Activated CD8-positive, alpha-beta memory T cell treated with anti-CD3 and anti-CD28 coated beads, Interleukin-2, amount 10 ng/mL, durations not matched to agents 7 days and 5 days (primary cell): ENCODE measurements around the gene SMAD3. TPM values are rescaled to one million over a fixed set of nuclear protein-coding genes. Genes with fewer than 3 reads are reported as not detected.
"Not testable (repeated sequence)": the region's sequence is repeated elsewhere in the genome, so short reads cannot be mapped to it uniquely, and the experiment has no call there.

Experiments
- ATAC-seq: fragments of 150-1000 bp; cut with Tn5 transposase; one replicate; pipeline ENCODE4 v1.10.0; 2021; ENCODE audit warnings: moderate library complexity
- CTCF ChIA-PET: fragments of 350-600 bp; sonication (Branson Sonifier 250); formaldehyde crosslinking; loops from one replicate; lab custom pipeline; 2021; ENCODE audit warnings: antibody characterized with exemption; lab: Charles Lee
- DNase-seq: peaks from one replicate; pipeline ENCODE4 v3.0.0-alpha.2; 2020
- H3K27ac Mint-ChIP-seq: one replicate; pipeline ENCODE4 v1.8.0; 2021; ENCODE audit warnings: mild to moderate bottlenecking, mixed read lengths
- H3K27me3 Mint-ChIP-seq: one replicate; pipeline ENCODE4 v1.8.0; 2021; ENCODE audit warnings: mixed read lengths
- H3K36me3 Mint-ChIP-seq: one replicate; pipeline ENCODE4 v1.8.0; 2021; ENCODE audit warnings: mild to moderate bottlenecking, mixed read lengths
- H3K4me1 Mint-ChIP-seq: one replicate; pipeline ENCODE4 v1.8.0; 2021; ENCODE audit warnings: mixed read lengths
- H3K4me3 Mint-ChIP-seq: one replicate; pipeline ENCODE4 v1.8.0; 2021; ENCODE audit warnings: mild to moderate bottlenecking, moderate library complexity, mixed read lengths
- H3K9me3 Mint-ChIP-seq: one replicate; pipeline ENCODE4 v1.8.0; 2022; ENCODE audit warnings: low read depth, mixed read lengths
- total RNA-seq, 2 experiments: library from RNA; stranded (reverse); gene quantifications; one replicate each; pipeline ENCODE4 v1.2.3, GENCODE V29; 2021

The SMAD3 gene
- total RNA-seq, 2 experiments from 2014 or later, result 87.1 to 88.0 TPM

GRCh38 chr15:67070892-67071664, 5.7 kb downstream of the SMAD3 start:
- DNase-seq (no peak), ATAC-seq (no peak)
- CTCF ChIA-PET, result interaction anchor here (0.9 to 11.0 kb wide), 5 partner anchors 12 to 64 kb away, joined by 3 to 138 read pairs (median 3); no protein-coding TSS in a partner anchor
- peak overlapping the region; percentile 4 for H3K27ac Mint-ChIP-seq
- H3K27me3 Mint-ChIP-seq, result no peaks in the 10 kb centered on the region
- no peaks in the 10 kb centered on the region for H3K9me3 Mint-ChIP-seq
- H3K4me3 Mint-ChIP-seq, result no peak overlapping the region
- H3K36me3 Mint-ChIP-seq, result peaks cover 57% of the 10 kb centered on the region
- peaks cover 78% of the 10 kb centered on the region for H3K4me1 Mint-ChIP-seq

- H3K36me3 Mint-ChIP-seq, result peaks cover 65% of the 10 kb centered on the region
- H3K4me3 Mint-ChIP-seq, result peak overlapping the region; percentile 49
- H3K27ac Mint-ChIP-seq, result peak overlapping the region; percentile 80
- ATAC-seq, result peak; percentile 37
- no peak for DNase-seq
- H3K9me3 Mint-ChIP-seq, result no peaks in the 10 kb centered on the region
- H3K4me1 Mint-ChIP-seq, result peaks cover 88% of the 10 kb centered on the region
- no peaks in the 10 kb centered on the region for H3K27me3 Mint-ChIP-seq
- CTCF ChIA-PET, result interaction anchor here (1.0 to 11.0 kb wide), 4 partner anchors 11 to 126 kb away, joined by 3 to 138 read pairs (median 5); no protein-coding TSS in a partner anchor
Measured at GRCh38 chr15:67072442-67072841, 7.0 kb downstream of the SMAD3 start.

GRCh38 chr15:67072958-67073357, 7.6 kb downstream of the SMAD3 start:
- peak overlapping the region; percentile 49 for H3K4me3 Mint-ChIP-seq
- peak overlapping the region; percentile 80 for H3K27ac Mint-ChIP-seq
- DNase-seq (no peak), ATAC-seq (peak; percentile 68)
- no peaks in the 10 kb centered on the region for H3K9me3 Mint-ChIP-seq
- H3K4me1 Mint-ChIP-seq, result peaks cover 88% of the 10 kb centered on the region
- CTCF ChIA-PET, result interaction anchor here (0.8 to 11.0 kb wide), 5 partner anchors 10 to 159 kb away, joined by 3 to 138 read pairs (median 3); no protein-coding TSS in a partner anchor
- no peaks in the 10 kb centered on the region for H3K27me3 Mint-ChIP-seq
- peaks cover 62% of the 10 kb centered on the region for H3K36me3 Mint-ChIP-seq

GRCh38 chr15:67074886-67075229, 9.5 kb downstream of the SMAD3 start:
- H3K9me3 Mint-ChIP-seq, result no peaks in the 10 kb centered on the region
- CTCF ChIA-PET, result interaction anchor here (1.5 kb wide), 1 partner anchor 26 kb away, joined by 6 read pairs; no protein-coding TSS in a partner anchor
- ATAC-seq, result no peak
- peak overlapping the region; percentile 83 for H3K27ac Mint-ChIP-seq
- DNase-seq, result no peak
- no peak overlapping the region for H3K4me3 Mint-ChIP-seq
- H3K4me1 Mint-ChIP-seq, result peaks cover 85% of the 10 kb centered on the region
- H3K27me3 Mint-ChIP-seq, result no peaks in the 10 kb centered on the region
- H3K36me3 Mint-ChIP-seq, result peaks cover 67% of the 10 kb centered on the region

GRCh38 chr15:67075555-67076135, 10.2 kb downstream of the SMAD3 start:
- not testable (repeated sequence) for H3K9me3 Mint-ChIP-seq, ATAC-seq, H3K4me3 Mint-ChIP-seq, DNase-seq, H3K27me3 Mint-ChIP-seq
- CTCF ChIA-PET, result interaction anchor here (0.7 to 1.5 kb wide), 2 partner anchors 10 to 26 kb away, joined by 3 to 6 read pairs; partner anchors contain the start of gene SMAD3
- Mint-ChIP-seq H3K27ac (peak overlapping the region; percentile 74), H3K36me3 (peaks cover 69% of the 10 kb centered on the region), H3K4me1 (peaks cover 86% of the 10 kb centered on the region)

- DNase-seq (no peak), ATAC-seq (no peak)
- CTCF ChIA-PET, result interaction anchor here (1.5 kb wide), 1 partner anchor 25 kb away, joined by 6 read pairs; no protein-coding TSS in a partner anchor
- Mint-ChIP-seq H3K4me3 (no peak overlapping the region), H3K9me3 (no peaks in the 10 kb centered on the region), H3K27ac (peak overlapping the region; percentile 74), H3K4me1 (peaks cover 86% of the 10 kb centered on the region), H3K27me3 (no peaks in the 10 kb centered on the region), H3K36me3 (peaks cover 69% of the 10 kb centered on the region)
Measured at GRCh38 chr15:67076147-67076843, 10.9 kb downstream of the SMAD3 start.

- DNase-seq (no peak), ATAC-seq (no peak)
- Mint-ChIP-seq H3K36me3 (peaks cover 73% of the 10 kb centered on the region), H3K27ac (peak overlapping the region; percentile 62), H3K4me3 (no peak overlapping the region), H3K4me1 (peaks cover 93% of the 10 kb centered on the region), H3K27me3 (no peaks in the 10 kb centered on the region), H3K9me3 (no peaks in the 10 kb centered on the region)
- CTCF ChIA-PET, result interaction anchor here (11.2 kb wide), 1 partner anchor 9 kb away, joined by 138 read pairs; the partner anchor contains the start of gene SMAD3
Measured at GRCh38 chr15:67077641-67078215, 12.3 kb downstream of the SMAD3 start.

- no peaks in the 10 kb centered on the region for H3K9me3 Mint-ChIP-seq
- ATAC-seq (no peak), DNase-seq (no peak)
- peaks cover 92% of the 10 kb centered on the region for H3K4me1 Mint-ChIP-seq
- no peak overlapping the region for H3K4me3 Mint-ChIP-seq
- H3K27ac Mint-ChIP-seq, result peak overlapping the region; percentile 50
- CTCF ChIA-PET, result interaction anchor here (0.9 to 11.2 kb wide), 5 partner anchors 11 to 133 kb away, joined by 3 to 138 read pairs (median 4); partner anchors contain the start of gene SMAD3
- H3K36me3 Mint-ChIP-seq, result peaks cover 75% of the 10 kb centered on the region
- no peaks in the 10 kb centered on the region for H3K27me3 Mint-ChIP-seq
Measured at GRCh38 chr15:67079361-67079760, 14.0 kb downstream of the SMAD3 start.

GRCh38 chr15:67080118-67080899, 14.9 kb downstream of the SMAD3 start:
- ATAC-seq (no peak), DNase-seq (no peak)
- Mint-ChIP-seq H3K4me3 (no peak overlapping the region), H3K36me3 (peaks cover 75% of the 10 kb centered on the region), H3K9me3 (no peaks in the 10 kb centered on the region), H3K27me3 (no peaks in the 10 kb centered on the region), H3K27ac (peak overlapping the region; percentile 93), H3K4me1 (peaks cover 92% of the 10 kb centered on the region)
- CTCF ChIA-PET, result interaction anchor here (0.9 to 11.2 kb wide), 8 partner anchors 11 to 134 kb away, joined by 3 to 138 read pairs (median 3); partner anchors contain the start of gene SMAD3

GRCh38 chr15:67080900-67081431, 15.6 kb downstream of the SMAD3 start:
- Mint-ChIP-seq H3K4me3 (no peak overlapping the region), H3K27ac (peak overlapping the region; percentile 93)
- DNase-seq, result peak; percentile 77

GRCh38 chr15:67082007-67082536, 16.7 kb downstream of the SMAD3 start:
- ATAC-seq (peak; percentile 22), DNase-seq (peak; percentile 85)
- Mint-ChIP-seq H3K9me3 (no peaks in the 10 kb centered on the region), H3K27ac (peak overlapping the region; percentile 93), H3K27me3 (no peaks in the 10 kb centered on the region), H3K36me3 (peaks cover 66% of the 10 kb centered on the region), H3K4me3 (peak overlapping the region; percentile 66), H3K4me1 (peaks cover 94% of the 10 kb centered on the region)
- CTCF ChIA-PET, result interaction anchor here (0.9 to 11.2 kb wide), 6 partner anchors 9 to 135 kb away, joined by 3 to 138 read pairs (median 4); partner anchors contain the start of gene SMAD3

More at GRCh38 chr15:67080900-67081431, 15.6 kb downstream of the SMAD3 start:
- Mint-ChIP-seq H3K27me3 (no peaks in the 10 kb centered on the region), H3K9me3 (no peaks in the 10 kb centered on the region), H3K4me1 (peaks cover 94% of the 10 kb centered on the region), H3K36me3 (peaks cover 71% of the 10 kb centered on the region)
- CTCF ChIA-PET, result interaction anchor here (0.9 to 11.2 kb wide), 7 partner anchors 11 to 134 kb away, joined by 3 to 138 read pairs (median 3); partner anchors contain the start of gene SMAD3
- ATAC-seq, result peak; percentile 6
